Activated B cell treated with CpG ODN at 0.5 μM for 24 hours (primary cell): ENCODE measurements around the gene MYL11. TPM values are rescaled to one million over a fixed set of nuclear protein-coding genes. Genes with fewer than 3 reads are reported as not detected.

ENCODE experiments used
- ATAC-seq: fragments of 200-7000 bp; cut with Tn5 transposase; one replicate; pipeline ENCODE4 v1.10.0; 2021; ENCODE audit warnings: low read depth, mild to moderate bottlenecking, moderate library complexity
- CTCF ChIA-PET: fragments of 350-600 bp; sonication (Branson Sonifier 250); formaldehyde crosslinking; loops from one replicate; lab custom pipeline; 2021; ENCODE audit warnings: antibody characterized with exemption; lab: Charles Lee
- POLR2A ChIA-PET: fragments of 350-600 bp; sonication (Branson Sonifier 250); formaldehyde crosslinking; loops from one replicate; lab custom pipeline; 2021; ENCODE audit warnings: antibody characterized with exemption; lab: Charles Lee
- DNase-seq: peaks from one replicate; pipeline ENCODE4 v3.0.0; 2022
- H3K27ac Mint-ChIP-seq: one replicate; pipeline ENCODE4 v1.8.0; 2020; ENCODE audit warnings: mixed read lengths
- H3K27me3 Mint-ChIP-seq: one replicate; pipeline ENCODE4 v1.8.0; 2021; ENCODE audit warnings: mixed read lengths
- H3K36me3 Mint-ChIP-seq: one replicate; pipeline ENCODE4 v1.8.0; 2021; ENCODE audit warnings: low read depth, mixed read lengths
- H3K4me1 Mint-ChIP-seq: one replicate; pipeline ENCODE4 v1.8.0; 2021; ENCODE audit warnings: mixed read lengths
- H3K4me3 Mint-ChIP-seq: one replicate; pipeline ENCODE4 v1.8.0; 2020; ENCODE audit warnings: mild to moderate bottlenecking, mixed read lengths
- H3K9me3 Mint-ChIP-seq: one replicate; pipeline ENCODE4 v1.8.0; 2020; ENCODE audit warnings: mixed read lengths
- intact Hi-C: fragments of 100-400 bp; cut with micrococcal nuclease; formaldehyde crosslinking; loops from one replicate; pipeline ENCODE4 v1.15.1; 2024
- total RNA-seq: library from RNA; stranded (reverse); gene quantifications from 2 replicates; pipeline ENCODE4 v1.2.3, GENCODE V29; 2022
- TF ChIP-seq, protein P1 (sequence below): fragments of 200-600 bp; IDR thresholded peaks from one replicate; pipeline ENCODE4 v1.8.0; 2022; ENCODE audit warnings: antibody characterized with exemption, mild to moderate bottlenecking

MYL11 gene
- total RNA-seq, 1 donor from 2014 or later: not detected

DNA sequence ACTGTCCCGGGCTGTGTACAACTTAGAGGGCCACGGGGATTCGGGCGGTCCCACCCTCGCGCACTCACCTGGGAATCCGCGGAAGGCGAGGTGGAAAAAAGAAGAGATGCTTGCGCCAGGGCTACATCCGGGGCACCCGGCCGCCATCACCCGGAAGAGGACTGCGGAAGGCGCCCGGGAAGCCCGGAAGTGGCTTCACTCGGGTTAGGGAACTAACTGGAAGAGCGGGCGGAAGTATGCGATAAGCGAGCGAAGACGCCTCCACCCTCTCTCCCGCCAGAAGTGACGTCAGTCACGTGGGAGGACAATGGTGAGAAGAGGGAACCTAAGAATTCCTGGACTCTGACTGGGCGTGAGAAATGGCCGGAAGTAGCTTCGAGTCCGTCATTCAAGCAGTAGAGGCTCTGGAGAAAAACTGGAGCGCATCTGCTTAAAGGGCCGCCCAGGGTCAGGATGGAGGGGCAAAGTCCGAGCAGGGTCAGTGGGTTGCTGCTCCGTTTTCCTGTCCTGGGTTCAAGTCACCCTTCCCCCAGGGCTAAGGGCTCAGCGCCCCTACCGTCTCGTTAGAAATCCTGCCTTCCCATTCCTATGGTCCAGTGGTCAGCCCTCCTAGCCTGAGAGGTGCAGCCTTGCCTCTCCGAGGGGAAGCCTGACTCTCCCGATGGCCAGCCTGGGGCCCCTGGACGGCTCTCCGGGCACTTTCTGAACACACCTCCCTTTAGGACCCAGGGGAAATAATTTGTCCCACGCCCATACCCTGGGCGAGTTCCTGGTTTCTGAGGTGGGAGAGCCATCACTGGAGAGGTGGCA, 19.3 kb upstream of the MYL11 start, which contains the start of gene CD2BP2:
TSS of gene CD2BP2 (minus strand) at position 165 of the 810 bp plus-strand sequence. CDS start 627 bp downstream, outside the sequence.
- Mint-ChIP-seq H3K4me3 (peak within 1 kb of the TSS; percentile 96), H3K9me3 (no peaks in the 10 kb centered on the region), H3K4me1 (peaks cover 49% of the 10 kb centered on the region), H3K36me3 (peaks cover 76% of the 10 kb centered on the region), H3K27ac (peak within 1 kb of the TSS; percentile 91), H3K27me3 (no peaks in the 10 kb centered on the region)
- TF ChIP-seq, protein P1, sequence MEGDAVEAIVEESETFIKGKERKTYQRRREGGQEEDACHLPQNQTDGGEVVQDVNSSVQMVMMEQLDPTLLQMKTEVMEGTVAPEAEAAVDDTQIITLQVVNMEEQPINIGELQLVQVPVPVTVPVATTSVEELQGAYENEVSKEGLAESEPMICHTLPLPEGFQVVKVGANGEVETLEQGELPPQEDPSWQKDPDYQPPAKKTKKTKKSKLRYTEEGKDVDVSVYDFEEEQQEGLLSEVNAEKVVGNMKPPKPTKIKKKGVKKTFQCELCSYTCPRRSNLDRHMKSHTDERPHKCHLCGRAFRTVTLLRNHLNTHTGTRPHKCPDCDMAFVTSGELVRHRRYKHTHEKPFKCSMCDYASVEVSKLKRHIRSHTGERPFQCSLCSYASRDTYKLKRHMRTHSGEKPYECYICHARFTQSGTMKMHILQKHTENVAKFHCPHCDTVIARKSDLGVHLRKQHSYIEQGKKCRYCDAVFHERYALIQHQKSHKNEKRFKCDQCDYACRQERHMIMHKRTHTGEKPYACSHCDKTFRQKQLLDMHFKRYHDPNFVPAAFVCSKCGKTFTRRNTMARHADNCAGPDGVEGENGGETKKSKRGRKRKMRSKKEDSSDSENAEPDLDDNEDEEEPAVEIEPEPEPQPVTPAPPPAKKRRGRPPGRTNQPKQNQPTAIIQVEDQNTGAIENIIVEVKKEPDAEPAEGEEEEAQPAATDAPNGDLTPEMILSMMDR: no peak
- intact Hi-C loops: loop anchor here (1.0 to 2.0 kb wide), 4 partner anchors 15 to 39 kb away; partner anchors contain the start of genes TBC1D10B and ZNF48
- ATAC-seq: peak; percentile 84
- DNase-seq: peak; percentile 81
- POLR2A ChIA-PET: interaction anchor here (1.0 to 4.5 kb wide), 13 partner anchors 14 to 263 kb away, joined by 3 to 36 read pairs (median 9); partner anchors contain the start of genes DCTPP1, SEPTIN1, TBC1D10B and ZNF48
- CTCF ChIA-PET: interaction anchor here (1.9 to 2.7 kb wide), 2 partner anchors 16 to 54 kb away, joined by 7 to 10 read pairs; partner anchors contain the start of gene TBC1D10B

DNA sequence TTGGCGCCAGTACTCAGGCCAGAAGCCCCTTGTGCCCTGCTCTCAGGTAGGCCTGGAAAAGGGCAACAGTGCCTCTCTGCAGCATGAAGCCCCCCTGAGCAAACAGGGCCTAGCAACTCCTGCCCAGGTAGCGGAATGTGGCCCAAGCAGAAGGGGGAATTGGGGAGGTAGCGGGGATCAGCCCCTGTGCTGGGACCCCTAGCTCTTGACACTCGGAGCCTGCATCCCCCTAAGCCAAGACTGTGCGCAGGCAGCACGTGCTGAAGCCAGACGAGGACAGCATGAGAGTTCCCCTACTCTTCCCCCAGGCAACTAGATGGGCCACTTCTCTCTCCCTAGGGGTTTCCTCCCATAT, 18.7 kb upstream of the MYL11 start:
- no peak for DNase-seq
- TF ChIP-seq, protein P1: no peak
- intact Hi-C loops: loop anchor here (1.0 to 2.0 kb wide), 4 partner anchors 14 to 39 kb away; partner anchors contain the start of genes TBC1D10B and ZNF48
- ChIA-PET POLR2A (interaction anchor here (0.9 to 4.5 kb wide), 10 partner anchors 8 to 74 kb away, joined by 3 to 36 read pairs (median 12); partner anchors contain the start of genes DCTPP1, SEPTIN1, TBC1D10B and ZNF48), CTCF (interaction anchor here (1.2 kb wide), 1 partner anchor 53 kb away, joined by 4 read pairs; no protein-coding TSS in a partner anchor)
- Mint-ChIP-seq H3K27me3 (no peaks in the 10 kb centered on the region), H3K27ac (peak overlapping the region; percentile 91), H3K4me1 (peaks cover 43% of the 10 kb centered on the region), H3K9me3 (no peaks in the 10 kb centered on the region), H3K4me3 (peak overlapping the region; percentile 96), H3K36me3 (peaks cover 75% of the 10 kb centered on the region)
- ATAC-seq: no peak

DNA sequence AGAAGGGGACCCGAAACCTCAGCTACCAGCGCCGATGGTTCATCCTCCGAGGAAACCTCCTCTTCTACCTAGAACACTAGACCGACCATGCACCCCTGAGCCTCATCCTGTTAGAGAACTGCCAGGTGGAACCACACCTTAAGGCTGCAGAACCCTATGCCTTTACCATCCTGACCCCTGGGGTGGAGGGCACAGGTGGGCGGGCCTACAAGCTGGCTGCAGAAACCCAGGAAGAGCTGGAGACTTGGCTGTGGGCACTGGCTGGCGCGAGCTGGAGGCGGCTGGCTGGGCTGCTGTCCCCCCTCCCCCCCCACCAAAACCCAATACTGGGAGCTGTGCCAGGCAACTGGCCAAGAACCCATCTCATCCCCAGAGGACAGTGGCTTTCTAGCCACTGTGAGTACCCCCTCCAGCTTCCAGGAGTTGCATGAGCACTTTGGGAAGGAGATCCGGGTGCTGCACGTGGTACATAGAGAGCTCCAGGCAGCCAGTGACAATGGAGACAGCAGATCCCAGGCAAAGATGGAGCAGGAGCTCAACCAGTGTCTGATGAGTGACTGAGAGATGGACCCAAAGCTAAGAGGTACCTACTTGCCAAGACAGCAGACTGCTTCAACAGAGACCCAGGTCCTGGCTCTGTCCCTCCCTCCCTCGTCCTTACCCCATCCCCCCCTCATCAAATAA, 18.1 kb upstream of the MYL11 start:
- ChIA-PET CTCF (interaction anchor here (1.2 kb wide), 1 partner anchor 53 kb away, joined by 4 read pairs; no protein-coding TSS in a partner anchor), POLR2A (interaction anchor here (0.5 to 4.5 kb wide), 5 partner anchors 9 to 580 kb away, joined by 3 to 36 read pairs (median 6); partner anchors contain the start of genes TBC1D10B and ZNF48)
- Mint-ChIP-seq H3K27me3 (no peaks in the 10 kb centered on the region), H3K27ac (peak overlapping the region; percentile 91), H3K9me3 (no peaks in the 10 kb centered on the region), H3K36me3 (peaks cover 73% of the 10 kb centered on the region), H3K4me3 (peak overlapping the region; percentile 96), H3K4me1 (peaks cover 38% of the 10 kb centered on the region)
- TF ChIP-seq, protein P1: no peak
- DNase-seq (no peak), ATAC-seq (no peak)
- intact Hi-C loops: no loop called here

DNA sequence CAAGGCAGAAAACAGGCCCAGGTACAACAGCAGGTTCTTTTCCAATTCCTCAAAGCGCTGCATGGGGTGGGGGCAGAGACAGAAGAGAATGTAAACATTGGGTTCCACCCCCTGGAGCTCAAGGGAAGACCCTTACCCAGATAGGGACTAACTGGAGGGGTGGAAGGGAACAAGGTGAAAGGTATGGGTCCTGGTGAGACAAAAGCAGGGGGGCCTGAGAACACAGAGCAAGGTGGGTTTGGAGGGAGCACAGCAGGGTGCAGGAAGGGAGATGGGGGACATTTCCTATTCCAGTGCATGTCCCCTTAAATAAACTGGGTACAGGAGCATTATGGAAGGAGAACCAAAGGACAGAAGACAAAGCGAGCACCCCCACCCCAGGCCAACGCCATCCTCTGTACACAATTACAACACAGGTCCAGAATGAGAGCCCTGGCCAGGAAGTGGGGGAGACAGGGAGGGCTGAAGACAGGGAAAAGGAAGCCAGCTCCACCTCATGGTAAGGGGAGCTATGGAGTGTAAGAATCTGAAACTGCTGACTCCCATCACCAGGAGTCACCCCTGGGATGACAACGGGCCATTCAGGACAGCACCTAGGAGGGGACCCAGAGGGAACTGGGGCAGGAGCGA, 17.4 kb upstream of the MYL11 start:
- intact Hi-C loops: no loop called here
- ATAC-seq (no peak), DNase-seq (no peak)
- POLR2A ChIA-PET: interaction anchor here (0.5 to 4.5 kb wide), 5 partner anchors 9 to 580 kb away, joined by 3 to 36 read pairs (median 6); partner anchors contain the start of genes TBC1D10B and ZNF48
- TF ChIP-seq, protein P1: no peak
- H3K4me3 Mint-ChIP-seq: no peak overlapping the region
- H3K27ac Mint-ChIP-seq: peak overlapping the region; percentile 13
- H3K36me3 Mint-ChIP-seq: peaks cover 69% of the 10 kb centered on the region
- no peaks in the 10 kb centered on the region for H3K27me3 Mint-ChIP-seq
- peaks cover 35% of the 10 kb centered on the region for H3K4me1 Mint-ChIP-seq
- CTCF ChIA-PET: interaction anchor here (1.2 kb wide), 1 partner anchor 52 kb away, joined by 4 read pairs; no protein-coding TSS in a partner anchor
- H3K9me3 Mint-ChIP-seq: no peaks in the 10 kb centered on the region
